Right lung (tissue), 5 donors: ENCODE measurements around the gene KLF13. TPM values are rescaled to one million over a fixed set of nuclear protein-coding genes. Genes with fewer than 3 reads are reported as not detected.
"Not testable (repeated sequence)": the region's sequence is repeated elsewhere in the genome, so short reads cannot be mapped to it uniquely, and the experiment has no call there.

Experiments
- DNase-seq, 2 donors: peaks; one replicate each; pipeline ENCODE4 v3.0.0-alpha.2; 2013
- polyA plus RNA-seq, 5 donors: library from polyadenylated mRNA; unstranded; fragments of 120-200 nt; gene quantifications; one replicate each; pipeline versions ENCODE4 v1.2.1 to v1.2.3, GENCODE V29; 2013; ENCODE audit warnings: inconsistent platforms in 1 of 5, low replicate concordance in 1 of 5; ENCODE audit not compliant: insufficient read length in 5 of 5, insufficient read depth in 1 of 5

The KLF13 gene
- polyA plus RNA-seq, 5 donors: 38.6 to 57.7 (median 52.7) TPM

GRCh38 chr15:31344266-31344665 is 17.6 kb downstream of the KLF13 start:
- DNase-seq: no peak

- no peak for DNase-seq
Measured at GRCh38 chr15:31344823-31345605, 18.4 kb downstream of the KLF13 start.

- DNase-seq: no peak
Measured at GRCh38 chr15:31345606-31346366, 19.2 kb downstream of the KLF13 start.

- DNase-seq: no peak
Measured at GRCh38 chr15:31346367-31347066, 19.9 kb downstream of the KLF13 start.

GRCh38 chr15:31347067-31347975 is 20.7 kb downstream of the KLF13 start:
- DNase-seq: no peak

- no peak for DNase-seq
Measured at GRCh38 chr15:31347981-31348803, 21.6 kb downstream of the KLF13 start.

- DNase-seq: no peak
Measured at GRCh38 chr15:31349233-31350141, 22.9 kb downstream of the KLF13 start.

GRCh38 chr15:31350771-31351170 is 24.1 kb downstream of the KLF13 start:
- DNase-seq: no peak

- no peak for DNase-seq
Measured at GRCh38 chr15:31352339-31352751, 25.7 kb downstream of the KLF13 start.

- DNase-seq: peak; percentile 71 to 75
Measured at GRCh38 chr15:31352911-31353811, 26.5 kb downstream of the KLF13 start.

- DNase-seq: no peak
Measured at GRCh38 chr15:31353931-31354330, 27.3 kb downstream of the KLF13 start.

GRCh38 chr15:31356097-31356496 is 29.5 kb downstream of the KLF13 start:
- DNase-seq: not testable (repeated sequence)

GRCh38 chr15:31357148-31357547 is 30.5 kb downstream of the KLF13 start:
- no peak for DNase-seq

- no peak for DNase-seq
Measured at GRCh38 chr15:31358163-31358562, 31.5 kb downstream of the KLF13 start.

GRCh38 chr15:31358957-31359701 is 32.5 kb downstream of the KLF13 start:
- DNase-seq: no peak

GRCh38 chr15:31359702-31360111 is 33.1 kb downstream of the KLF13 start:
- no peak for DNase-seq

GRCh38 chr15:31360158-31360561 is 33.5 kb downstream of the KLF13 start:
- no peak for DNase-seq
